A673 (cell line): Measurements from ENCODE around the gene RAD21L1.

Experiments used
- EZH2 ChIP-seq: fragments of 200-600 bp; sonication (generic); IDR thresholded peaks from 2 replicates; pipeline ENCODE4 v1.6.1; 2017; ENCODE audit warnings: borderline replicate concordance, low read depth, mild to moderate bottlenecking, mixed read lengths, antibody characterized with exemption, low read length; ENCODE audit not compliant: poor library complexity, severe bottlenecking
- TF ChIP-seq, protein P1 (sequence below): fragments of 300-800, 200-600 bp; sonication (generic); conservative IDR thresholded peaks from 2 replicates; pipeline ENCODE4 v1.5.1; 2017; ENCODE audit warnings: low read depth, mild to moderate bottlenecking, antibody characterized with exemption, low read length, moderate library complexity, mixed read lengths

DNA sequence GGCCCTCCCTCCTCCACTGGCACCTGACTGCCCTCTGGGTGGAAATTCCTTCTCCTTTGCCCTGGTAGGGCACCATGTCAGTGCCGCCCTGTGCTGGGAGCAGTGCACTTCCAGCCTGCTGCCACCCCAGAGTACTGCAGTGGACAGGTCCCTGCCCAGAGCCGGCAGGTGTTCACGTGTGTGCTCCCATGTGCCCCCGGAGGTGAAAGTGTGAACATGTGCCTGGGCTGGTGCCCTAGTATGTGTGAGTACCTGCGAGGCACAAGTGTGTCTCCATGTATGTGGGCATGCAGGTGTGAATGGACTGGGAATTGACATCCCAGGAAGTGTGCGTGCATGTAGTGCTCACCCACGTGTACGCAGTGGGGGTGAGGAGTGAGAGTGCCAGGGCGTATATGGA lies 73.7 kb downstream of the RAD21L1 start:
- TF ChIP-seq, protein P1, sequence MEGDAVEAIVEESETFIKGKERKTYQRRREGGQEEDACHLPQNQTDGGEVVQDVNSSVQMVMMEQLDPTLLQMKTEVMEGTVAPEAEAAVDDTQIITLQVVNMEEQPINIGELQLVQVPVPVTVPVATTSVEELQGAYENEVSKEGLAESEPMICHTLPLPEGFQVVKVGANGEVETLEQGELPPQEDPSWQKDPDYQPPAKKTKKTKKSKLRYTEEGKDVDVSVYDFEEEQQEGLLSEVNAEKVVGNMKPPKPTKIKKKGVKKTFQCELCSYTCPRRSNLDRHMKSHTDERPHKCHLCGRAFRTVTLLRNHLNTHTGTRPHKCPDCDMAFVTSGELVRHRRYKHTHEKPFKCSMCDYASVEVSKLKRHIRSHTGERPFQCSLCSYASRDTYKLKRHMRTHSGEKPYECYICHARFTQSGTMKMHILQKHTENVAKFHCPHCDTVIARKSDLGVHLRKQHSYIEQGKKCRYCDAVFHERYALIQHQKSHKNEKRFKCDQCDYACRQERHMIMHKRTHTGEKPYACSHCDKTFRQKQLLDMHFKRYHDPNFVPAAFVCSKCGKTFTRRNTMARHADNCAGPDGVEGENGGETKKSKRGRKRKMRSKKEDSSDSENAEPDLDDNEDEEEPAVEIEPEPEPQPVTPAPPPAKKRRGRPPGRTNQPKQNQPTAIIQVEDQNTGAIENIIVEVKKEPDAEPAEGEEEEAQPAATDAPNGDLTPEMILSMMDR = no peak; the same call in 1 of the 2 replicates
- no peak for TF ChIP-seq EZH2
